Hematopoietic multipotent progenitor cell (in vitro differentiated cells): ENCODE measurements around the gene KCNMA1. TPM values are rescaled to one million over a fixed set of nuclear protein-coding genes. Genes with fewer than 3 reads are reported as not detected.

Source experiments
- DNase-seq, 3 donors: peaks; one replicate each; pipeline ENCODE4 v3.0.0-alpha.2; 2011 to 2015; ENCODE audit warnings: low read depth in 2 of 3, low spot score in 2 of 3
- total RNA-seq: library from RNA; depleted of rRNA; stranded (reverse); fragments of >200 nt; gene quantifications from one replicate; pipeline ENCODE4 v1.2.3, GENCODE V29; 2012

Gene KCNMA1
- total RNA-seq, 1 donor: 0.27 TPM

DNA sequence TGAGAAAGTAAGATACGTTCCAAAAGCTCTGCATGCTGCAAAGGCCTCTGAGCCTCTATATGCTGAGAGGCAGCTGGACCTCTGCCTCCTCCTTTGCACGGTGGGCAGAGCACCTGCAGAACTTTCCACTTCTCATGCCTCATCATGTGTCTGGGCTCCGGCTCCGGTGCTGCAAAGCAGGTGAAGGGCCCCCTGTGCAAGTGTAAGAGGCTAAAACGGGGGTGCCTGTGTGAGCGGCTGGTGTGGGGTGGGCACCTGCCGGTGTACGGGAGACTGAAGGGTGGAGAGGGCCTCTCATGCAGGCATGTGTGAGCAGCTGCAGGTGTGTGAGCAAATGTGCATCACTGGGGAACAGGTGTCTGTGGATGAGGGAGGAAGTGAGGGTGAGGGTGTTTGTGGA, 121.0 kb downstream of the KCNMA1 start:
- no peak for DNase-seq

DNA sequence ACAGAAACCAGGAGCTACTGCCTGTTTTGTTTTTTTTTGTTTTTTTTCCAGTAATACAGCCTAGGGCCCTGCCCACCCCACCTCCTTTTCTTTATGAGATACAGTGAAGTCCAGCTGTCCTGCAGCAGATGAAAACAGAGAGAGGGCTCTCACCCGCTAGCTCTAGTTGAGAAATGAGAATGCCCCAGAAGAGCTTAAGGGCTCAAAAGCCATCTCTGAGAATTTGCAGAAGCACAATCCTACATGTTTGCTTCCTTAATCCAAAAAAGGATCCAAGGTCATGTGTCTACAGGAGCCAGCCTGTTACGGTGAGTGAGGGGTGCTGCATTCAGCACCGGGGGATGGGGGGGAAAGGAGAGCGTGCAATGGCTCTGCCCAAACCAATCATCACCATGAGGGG, 122.7 kb downstream of the KCNMA1 start:
- no peak for DNase-seq

DNA sequence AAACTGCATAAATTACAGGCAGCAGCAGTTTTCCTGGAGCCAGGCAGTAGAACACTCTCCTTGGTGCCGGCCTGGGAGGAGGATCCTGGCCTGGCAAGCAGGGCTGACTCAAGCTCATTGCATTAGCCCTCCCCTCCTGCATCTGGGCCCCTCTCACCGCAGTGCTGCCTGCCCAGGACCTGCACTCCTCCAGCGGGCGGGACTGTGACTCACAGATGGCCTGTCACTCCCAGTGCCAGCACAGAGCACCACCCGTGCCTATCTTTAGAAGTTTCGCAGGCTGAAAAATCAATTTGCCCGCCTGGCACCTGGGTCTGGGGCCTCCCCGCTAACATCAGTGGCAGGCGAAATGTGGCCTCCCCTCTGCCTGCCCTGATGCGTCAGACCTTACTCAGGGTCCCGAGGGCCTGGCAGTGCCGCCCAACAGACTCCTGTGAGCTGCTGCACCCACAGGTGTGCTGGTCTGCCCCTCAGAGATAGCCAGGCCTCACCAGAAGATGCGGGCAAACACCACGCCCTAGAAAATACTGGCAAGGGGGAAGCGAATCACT, 123.8 kb downstream of the KCNMA1 start:
- no peak for DNase-seq

DNA sequence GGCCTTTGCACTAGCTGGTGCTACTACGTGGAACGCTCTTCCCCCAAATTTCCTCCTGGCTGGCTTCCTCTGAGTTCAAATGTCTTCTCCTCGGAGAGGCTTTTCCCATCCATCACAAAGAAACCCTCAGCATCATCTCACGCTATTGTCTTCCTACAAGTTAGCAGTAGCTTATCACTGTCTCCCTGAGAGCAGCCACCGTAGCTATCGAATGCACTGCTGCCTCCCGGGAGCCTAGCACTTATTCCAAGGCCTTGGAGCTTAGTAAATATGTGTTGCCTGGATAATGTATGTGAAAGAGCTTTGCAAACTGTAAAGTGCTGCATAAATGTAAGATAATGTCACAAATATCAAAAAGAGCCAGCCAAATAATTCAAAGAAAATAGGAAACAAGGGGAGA, 124.4 kb downstream of the KCNMA1 start:
- no peak for DNase-seq

DNA sequence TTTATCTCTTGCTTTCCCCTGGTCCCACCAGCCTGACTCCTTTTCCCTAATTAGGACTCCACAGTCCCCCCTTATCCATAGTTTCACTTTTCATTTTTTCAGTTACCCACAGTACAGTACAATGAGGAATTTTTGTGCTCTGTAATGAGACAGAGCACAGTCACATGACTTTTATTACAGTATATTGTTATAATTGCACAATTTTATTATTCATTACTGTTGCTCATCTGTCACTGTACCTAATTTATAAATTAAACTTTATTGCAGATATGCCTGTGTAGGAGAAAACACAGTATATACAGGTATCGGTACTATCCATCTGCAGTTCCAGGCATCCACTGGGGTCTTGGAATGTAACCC, 125.4 kb downstream of the KCNMA1 start:
- DNase-seq: no peak

DNA sequence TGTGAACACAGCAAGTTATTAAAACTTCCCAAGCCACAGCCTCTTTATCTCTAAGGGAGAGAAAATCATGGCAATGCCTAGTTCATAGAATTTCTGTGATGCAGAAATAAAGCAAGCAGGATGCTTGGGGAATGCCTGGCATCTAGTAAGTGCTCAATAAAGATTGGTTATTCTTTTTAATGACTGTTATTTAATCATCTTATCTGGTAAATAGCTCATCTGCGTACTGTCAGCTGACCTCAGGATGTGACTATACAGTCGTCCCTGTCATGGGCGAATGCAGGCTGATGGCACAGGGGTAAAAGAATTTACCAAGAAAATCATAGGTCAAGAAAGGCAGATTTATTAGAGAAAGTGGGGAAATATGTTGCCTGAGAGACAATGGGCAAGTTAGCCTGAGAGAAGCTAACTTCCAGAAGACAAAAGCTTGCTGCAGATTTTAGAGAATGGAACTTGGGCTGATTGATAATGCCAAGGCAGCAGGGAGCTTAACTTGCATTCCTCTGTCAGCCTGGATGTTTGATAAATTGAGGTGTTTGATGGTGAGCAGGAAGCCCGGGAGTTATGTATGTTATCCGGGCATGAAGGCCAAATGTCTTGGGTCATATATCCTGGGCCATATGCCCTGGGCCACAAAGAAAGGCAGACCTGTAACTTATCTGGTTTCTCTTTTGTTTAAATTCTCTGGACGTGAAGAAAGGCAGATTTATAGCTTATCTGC, 126.0 kb downstream of the KCNMA1 start:
- no peak for DNase-seq

DNA sequence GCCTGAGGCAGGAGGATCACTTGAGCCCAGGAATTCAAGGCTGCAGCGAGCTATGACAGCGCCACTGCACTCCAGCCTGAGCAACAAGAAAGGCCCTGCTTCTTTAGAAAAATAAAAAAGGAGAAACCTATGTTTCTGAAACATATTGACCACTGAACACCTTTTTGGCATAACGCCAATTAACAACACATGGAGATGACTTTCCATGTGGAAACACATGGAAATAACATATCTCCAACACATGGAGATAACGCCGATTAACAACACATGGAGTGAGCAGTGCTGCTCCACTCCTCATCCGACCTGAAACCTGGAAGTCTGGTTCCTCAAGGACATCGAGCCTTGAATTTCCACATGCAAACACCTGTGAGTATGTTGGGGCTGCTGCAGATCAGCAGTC, 126.9 kb downstream of the KCNMA1 start:
- DNase-seq: no peak

DNA sequence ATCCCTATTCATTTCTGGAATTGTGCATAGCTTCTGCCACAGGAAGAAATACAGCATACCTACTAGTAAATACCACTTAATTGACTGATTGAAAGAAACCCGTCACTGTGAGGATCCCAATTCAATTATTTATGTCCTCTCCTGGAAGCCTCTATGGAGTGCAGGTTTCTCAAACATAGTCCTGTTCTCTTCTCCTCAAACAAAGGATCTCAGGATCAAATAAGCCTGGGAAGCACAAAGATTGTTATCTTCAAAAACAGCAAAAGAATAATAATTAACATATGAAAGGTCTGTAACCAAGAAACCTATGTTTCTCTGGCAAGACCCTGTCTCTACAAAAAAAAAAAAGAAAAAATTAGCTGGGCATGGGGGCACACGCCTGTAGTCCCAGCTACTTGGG, 127.3 kb downstream of the KCNMA1 start:
- no peak for DNase-seq

DNA sequence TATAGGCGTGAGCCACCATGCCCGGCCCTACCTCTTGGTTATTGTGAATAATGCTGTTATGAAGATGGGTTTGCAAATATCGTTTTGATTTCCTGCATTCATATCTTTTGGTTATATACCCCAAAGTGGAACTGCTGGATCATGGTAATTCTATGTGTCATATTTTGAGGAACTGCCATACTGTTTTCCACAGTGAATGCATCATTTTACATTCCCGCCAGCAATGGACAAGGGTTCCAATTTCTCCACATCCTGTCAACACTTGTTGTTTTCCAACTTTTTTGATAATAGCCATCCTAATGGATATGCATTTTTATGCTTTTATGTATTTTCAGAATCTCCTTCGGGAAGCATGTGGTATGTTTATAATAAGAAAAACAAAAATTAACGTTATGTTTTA, 128.2 kb downstream of the KCNMA1 start:
- DNase-seq: no peak

DNA sequence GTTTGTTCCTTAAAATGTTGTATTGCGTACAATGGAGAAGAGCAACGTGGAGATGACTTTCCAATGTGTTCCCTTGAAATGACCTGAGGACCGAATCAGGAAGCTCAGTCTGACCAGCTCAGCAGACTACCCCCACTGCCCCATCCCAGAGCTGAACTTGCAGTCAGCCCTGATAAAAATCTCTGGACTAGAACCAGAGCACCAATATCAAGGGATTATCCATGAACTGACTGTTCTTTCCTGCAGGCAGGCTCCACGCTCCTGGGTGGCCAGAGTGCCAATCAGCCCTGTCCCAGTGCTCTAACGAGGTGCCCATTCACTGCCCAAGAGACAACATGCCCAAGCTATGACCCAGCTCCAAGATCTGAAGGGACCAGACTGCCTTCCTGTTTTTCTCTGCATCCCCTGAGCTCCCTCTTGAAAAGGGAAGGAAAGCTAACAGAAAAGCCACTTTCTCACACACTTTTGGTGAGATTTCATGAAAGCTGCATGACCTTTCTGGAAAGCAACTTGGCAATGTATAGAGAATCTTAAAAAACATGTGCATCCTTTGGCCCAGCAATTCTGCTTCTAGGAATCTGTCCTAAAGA, 130.2 kb downstream of the KCNMA1 start:
- no peak for DNase-seq

DNA sequence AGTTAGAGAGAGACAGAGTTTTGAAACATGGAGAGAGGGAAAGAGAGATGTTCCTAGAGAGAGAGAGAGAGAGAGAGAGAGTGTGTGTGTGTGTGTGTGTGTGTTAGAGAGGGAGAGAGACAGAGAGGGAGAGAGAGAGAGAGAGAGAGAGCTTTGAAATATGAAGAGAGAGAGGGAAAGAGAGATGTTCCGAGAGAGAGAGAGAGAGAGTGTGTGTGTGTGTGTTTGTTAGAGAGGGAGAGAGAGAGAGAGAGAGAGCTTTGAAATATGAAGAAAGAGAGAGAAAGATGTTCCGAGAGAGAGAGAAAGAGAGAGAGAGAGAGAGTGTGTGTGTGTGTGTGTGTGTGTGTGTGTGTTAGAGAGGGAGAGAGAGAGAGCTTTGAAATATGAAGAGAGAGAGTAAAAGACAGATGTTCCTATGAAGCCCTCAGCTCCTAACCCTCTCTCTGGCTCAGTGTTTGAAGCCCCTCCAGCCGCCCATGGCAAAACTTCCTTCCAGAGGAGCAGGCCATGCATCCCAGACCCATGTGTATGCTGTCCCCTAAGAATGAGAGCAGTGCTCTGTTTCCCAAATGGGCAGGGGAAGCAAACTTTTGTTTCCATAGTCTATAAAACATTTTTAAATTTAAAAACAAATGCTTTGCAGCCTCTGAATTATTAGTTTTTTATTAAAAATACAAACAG, 130.9 kb downstream of the KCNMA1 start:
- DNase-seq: no peak

DNA sequence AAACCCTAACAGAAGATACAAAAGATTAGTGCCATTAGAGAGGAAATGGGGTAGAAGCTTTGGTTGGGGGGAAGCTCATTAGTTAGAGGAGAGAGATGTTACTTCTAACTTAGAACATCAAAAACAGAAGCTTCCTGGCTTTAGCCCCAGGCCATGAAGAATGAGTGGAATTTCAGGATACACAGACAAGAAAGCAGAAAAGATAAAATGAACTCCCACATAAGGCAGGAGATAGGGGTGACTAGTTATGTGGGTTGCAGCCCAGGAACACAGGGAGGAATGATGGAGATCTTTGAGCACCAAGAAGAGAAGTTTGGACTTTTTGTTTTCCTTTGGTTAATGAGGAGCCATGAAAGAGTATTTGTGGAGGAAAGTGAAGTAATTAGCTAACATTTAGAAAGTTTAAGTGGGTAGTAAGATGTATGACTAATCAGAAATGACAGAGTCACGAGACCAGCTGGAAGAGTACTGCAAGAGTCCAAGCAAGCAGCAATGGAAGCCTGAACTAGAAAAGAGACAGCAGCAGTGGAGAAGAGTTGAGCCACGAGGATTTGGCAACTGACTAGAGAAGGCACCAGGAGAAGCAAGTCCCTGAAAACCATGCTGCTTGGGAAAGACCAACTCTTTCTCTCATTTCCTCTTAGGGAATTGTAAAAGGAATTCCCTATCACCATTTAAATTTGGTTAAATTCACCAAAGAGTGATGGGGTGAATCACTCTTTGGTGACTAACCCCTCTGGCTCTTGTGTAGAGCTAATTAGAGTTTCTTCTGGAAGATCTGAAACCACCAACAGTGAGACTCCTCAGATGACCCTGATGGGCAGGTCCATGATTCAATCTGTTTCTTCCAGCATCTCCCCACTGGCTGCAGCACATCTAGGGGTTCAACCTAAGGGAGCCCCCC, 131.9 kb downstream of the KCNMA1 start:
- DNase-seq: no peak

DNA sequence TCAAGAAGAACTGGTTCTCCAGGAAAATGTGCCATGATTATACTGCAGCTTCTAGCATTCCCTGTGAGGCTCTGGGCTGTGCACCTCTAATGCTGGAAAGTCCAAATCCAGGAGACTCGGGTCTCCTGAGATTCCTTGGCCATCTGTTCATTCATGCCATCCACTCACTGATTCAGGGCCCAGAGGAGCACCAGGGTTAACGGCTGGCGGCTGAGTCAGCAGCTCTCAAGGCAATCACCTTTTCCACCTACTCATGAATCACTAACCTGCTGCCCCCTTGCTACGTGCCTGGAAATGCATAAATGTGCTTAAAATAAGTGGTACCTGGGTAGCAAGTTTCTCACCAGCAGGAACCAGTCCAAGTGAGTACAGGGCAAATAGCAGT, 132.7 kb downstream of the KCNMA1 start:
- DNase-seq: no peak

DNA sequence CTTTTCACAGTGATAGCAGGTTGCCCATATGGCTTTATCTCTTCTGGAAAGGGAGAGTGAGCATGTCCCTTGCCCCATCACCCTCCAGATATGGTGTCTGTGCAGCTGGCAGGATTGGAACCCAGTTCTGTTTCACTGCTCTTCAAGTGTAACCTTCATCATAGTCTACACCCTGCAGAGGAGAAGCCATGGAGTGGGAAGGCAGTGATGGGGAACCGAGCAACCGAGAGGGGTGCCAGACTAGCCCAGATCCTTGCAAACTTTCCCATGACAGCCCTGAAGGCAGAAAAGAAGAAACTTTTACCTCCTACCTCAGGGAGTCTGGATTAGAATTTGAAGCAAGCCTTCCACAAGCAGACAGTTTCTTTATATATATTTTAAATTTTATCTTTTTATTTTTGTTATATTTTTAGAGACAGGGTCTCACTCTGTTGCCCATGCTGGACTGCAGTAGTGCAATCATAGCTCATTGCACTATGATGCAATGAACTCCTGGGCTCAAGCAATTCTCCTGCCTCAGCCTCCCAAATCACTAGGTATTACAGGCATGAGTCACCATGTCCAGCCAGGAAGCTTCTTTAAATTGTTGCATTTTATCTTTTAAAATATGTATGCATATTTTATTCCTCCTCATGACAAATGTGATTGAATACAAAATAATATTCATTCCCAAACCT, 133.3 kb downstream of the KCNMA1 start:
- DNase-seq: no peak

DNA sequence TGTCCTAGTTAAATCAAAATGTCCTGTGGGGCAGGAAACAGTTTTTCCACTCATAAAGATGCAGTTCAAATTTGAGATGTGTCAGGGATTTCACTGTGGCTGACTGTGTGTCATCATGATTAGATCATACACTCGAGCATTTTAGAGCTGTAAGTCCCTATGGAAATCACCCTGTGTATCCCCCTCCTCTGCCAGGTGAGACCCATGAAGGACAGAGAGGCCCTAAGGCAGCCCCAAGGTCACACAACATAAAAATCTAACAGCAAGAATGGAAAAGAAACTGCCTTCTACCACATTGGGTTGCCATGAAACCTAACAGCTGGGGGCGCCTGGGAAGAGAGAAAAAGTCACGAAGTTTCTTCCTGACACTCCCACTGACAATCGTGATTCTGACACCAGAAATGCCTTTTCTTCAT, 135.8 kb downstream of the KCNMA1 start:
- no peak for DNase-seq

DNA sequence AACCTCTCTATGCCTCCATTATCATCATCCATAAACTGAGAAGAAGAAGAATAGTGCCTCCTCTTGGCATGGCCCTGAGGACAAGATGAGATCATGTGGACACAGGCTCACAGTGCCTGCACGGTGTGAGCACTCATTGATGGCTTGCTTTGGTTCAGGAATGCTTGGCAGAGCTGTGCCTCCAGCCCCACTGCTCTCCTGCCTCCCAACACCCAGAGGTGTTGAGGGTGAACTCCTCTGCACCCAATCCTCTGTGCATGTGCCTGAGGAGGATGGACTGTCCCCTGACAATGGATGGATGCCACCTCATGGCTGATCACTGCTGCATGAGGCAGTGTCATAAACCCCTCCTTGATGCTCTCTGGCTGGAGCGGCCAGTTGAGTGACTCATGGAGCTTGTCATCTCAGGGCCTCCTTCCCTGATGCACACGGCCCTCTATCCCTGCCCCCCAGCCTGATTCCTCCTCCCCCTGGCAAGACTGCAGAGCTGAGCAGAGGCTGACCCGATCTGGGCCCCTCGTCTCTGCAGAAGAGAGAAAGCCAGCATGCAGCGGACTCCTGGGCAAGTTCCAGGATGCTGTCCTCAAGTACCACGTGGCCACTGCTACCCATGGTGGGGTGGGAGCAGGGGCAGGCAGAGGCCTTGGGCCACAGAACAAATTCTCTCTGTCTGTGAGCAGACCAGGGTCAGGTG, 136.3 kb downstream of the KCNMA1 start:
- DNase-seq: no peak

DNA sequence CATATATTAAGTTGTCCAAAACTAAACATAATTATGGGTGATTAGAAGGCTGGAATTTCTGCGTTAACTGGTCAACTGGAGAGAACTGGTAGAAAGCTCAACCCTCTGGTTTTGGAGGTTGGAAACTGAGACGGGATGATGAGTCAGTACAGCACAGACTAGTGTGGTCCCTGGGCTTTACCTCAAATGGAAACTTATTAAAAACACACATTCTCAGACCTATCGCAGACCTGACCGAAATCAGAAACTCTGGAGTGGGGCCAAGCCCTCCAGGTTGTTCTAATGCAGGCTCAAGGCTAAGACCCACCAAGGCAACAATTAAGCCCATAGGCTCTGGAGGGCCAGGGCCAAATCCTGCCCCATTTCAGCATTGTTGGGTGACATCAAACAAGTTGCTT, 136.9 kb downstream of the KCNMA1 start:
- DNase-seq: no peak

DNA sequence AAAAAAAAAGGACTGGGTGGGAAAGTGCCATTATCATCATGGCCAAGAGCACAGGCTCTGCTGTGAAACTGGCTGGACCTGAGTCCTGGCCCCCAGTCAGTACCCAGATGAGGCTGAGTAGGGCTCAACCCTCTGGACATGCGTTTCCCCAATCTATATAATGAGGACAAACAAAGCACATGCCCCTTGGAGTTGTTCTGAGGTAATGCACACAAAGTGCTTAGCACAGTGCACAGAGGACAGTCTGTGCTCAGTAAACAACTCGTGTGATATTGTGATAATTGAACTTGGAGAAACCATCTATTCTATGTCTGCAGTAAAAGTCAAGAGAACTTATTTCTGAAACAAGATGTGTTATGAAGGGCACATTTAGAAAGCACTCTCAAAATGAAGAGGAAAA, 138.8 kb downstream of the KCNMA1 start:
- no peak for DNase-seq

DNA sequence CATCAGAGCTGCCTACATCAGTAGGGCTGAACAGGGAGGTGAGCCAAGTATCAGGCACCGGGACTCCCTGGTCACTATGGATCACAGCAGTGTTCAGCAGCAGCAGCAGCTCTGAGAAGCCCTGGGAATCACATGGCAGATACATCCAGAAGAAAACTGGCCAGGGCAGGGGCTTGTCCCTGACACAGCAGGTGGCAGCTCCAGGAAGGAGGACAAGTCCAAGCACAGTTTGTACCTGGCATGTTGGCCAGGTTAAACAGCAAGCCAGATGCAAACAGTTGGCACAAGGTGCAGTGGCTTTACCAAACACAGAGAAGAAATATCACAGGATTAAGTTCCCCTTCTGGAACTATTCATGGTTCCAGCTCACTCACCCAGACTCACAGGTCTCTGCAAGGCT, 139.4 kb downstream of the KCNMA1 start:
- no peak for DNase-seq

DNA sequence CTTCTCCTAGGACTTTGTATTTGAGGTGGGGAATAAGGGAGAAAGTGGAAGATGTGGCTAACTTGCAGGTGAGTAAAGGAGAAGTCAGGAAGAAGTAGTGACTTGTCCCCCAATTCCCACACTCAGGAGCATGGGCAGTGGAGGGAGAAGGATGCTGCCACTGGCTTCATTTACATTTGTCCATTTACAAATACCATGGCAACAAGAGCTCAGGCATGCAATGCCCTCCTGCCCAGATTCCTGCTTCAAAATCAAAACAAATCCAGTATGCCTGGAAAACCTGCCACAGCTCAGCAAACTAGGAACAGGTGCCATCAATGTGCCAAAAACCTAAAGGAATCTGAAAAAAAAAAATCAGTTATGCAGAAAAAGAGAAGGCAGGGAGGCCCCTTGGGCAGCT, 139.9 kb downstream of the KCNMA1 start:
- no peak for DNase-seq
